ENCODE measurements around the gene TENT4A. TPM values are rescaled to one million over a fixed set of nuclear protein-coding genes. Genes with fewer than 3 reads are reported as not detected.

The TENT4A gene
- total RNA-seq, 4 donors from 2014 or later: 11.9 to 15.2 (median 12.7) TPM

GRCh38 chr5:6726006-6726405, 12.8 kb downstream of the TENT4A start:
- in situ Hi-C loops (cut with MboI; ENCODE audit: low sequenced_read_pairs in 4 of 4): loop anchor here in 1 of 4 donors (25.0 kb wide), 1 partner anchor 364 kb away; no protein-coding TSS in a partner anchor
- TF ChIP-seq CTCF (IDR thresholded peaks at IDR 0.05 in 4 of 5, conservative IDR thresholded peaks at IDR 0.05 in 1 of 5) (no peak), POLR2A (IDR thresholded peaks at IDR 0.05) (no peak)
- no peak for DNase-seq

GRCh38 chr5:6727231-6727630, 14.0 kb downstream of the TENT4A start:
- DNase-seq (no peak), ATAC-seq (no peak)
- Histone ChIP-seq H3K4me1 (peaks cover 76 to 82% of the 10 kb centered on the region in 2 donors), H3K27ac (no peak overlapping the region), H3K27me3 (no peaks in the 10 kb centered on the region), H3K36me3 (no peaks in the 10 kb centered on the region), H3K9me3 (no peaks in the 10 kb centered on the region), H3K4me3 (no peak overlapping the region)
- in situ Hi-C loops (cut with MboI; ENCODE audit: low sequenced_read_pairs in 4 of 4) (loop anchor here in 1 of 4 donors (25.0 kb wide), 1 partner anchor 365 kb away; no protein-coding TSS in a partner anchor), intact Hi-C loops (cut with DNase I; ENCODE audit: low total_unique reads) (no loop called here)
- no peak for TF ChIP-seq POLR2A (IDR thresholded peaks at IDR 0.05)
- no peak for TF ChIP-seq CTCF (IDR thresholded peaks at IDR 0.05 in 4 of 5, conservative IDR thresholded peaks at IDR 0.05 in 1 of 5)

More at GRCh38 chr5:6726006-6726405, 12.8 kb downstream of the TENT4A start:
- no peak overlapping the region for H3K4me3 ChIP-seq
- peaks cover 77 to 82% of the 10 kb centered on the region in 2 donors for H3K4me1 ChIP-seq
- H3K27me3 ChIP-seq: no peaks in the 10 kb centered on the region
- no peaks in the 10 kb centered on the region for H3K9me3 ChIP-seq
- no peaks in the 10 kb centered on the region for H3K36me3 ChIP-seq
- no peak overlapping the region for H3K27ac ChIP-seq
- ATAC-seq: no peak
- intact Hi-C loops (cut with DNase I; ENCODE audit: low total_unique reads): no loop called here

GRCh38 chr5:6728011-6728794, 15.0 kb downstream of the TENT4A start:
- Histone ChIP-seq H3K4me1 (peaks cover 76 to 82% of the 10 kb centered on the region in 2 donors), H3K9me3 (no peaks in the 10 kb centered on the region), H3K27me3 (no peaks in the 10 kb centered on the region), H3K4me3 (no peak overlapping the region), H3K27ac (no peak overlapping the region), H3K36me3 (no peaks in the 10 kb centered on the region)
- intact Hi-C loops (cut with DNase I; ENCODE audit: low total_unique reads): no loop called here
- no peak for ATAC-seq
- in situ Hi-C loops (cut with MboI; ENCODE audit: low sequenced_read_pairs in 4 of 4): loop anchor here in 1 of 4 donors (25.0 kb wide), 1 partner anchor 366 kb away; no protein-coding TSS in a partner anchor
- no peak for DNase-seq
- no peak for TF ChIP-seq POLR2A (IDR thresholded peaks at IDR 0.05)
- no peak for TF ChIP-seq CTCF (IDR thresholded peaks at IDR 0.05 in 4 of 5, conservative IDR thresholded peaks at IDR 0.05 in 1 of 5)

GRCh38 chr5:6728795-6729183, 15.6 kb downstream of the TENT4A start:
- intact Hi-C loops (cut with DNase I; ENCODE audit: low total_unique reads) (no loop called here), in situ Hi-C loops (cut with MboI; ENCODE audit: low sequenced_read_pairs in 4 of 4) (loop anchor here in 1 of 4 donors (25.0 kb wide), 1 partner anchor 366 kb away; no protein-coding TSS in a partner anchor)
- H3K9me3 ChIP-seq: no peaks in the 10 kb centered on the region
- no peak overlapping the region for H3K4me3 ChIP-seq
- no peak overlapping the region for H3K27ac ChIP-seq
- TF ChIP-seq POLR2A (IDR thresholded peaks at IDR 0.05): no peak
- no peak for TF ChIP-seq CTCF (IDR thresholded peaks at IDR 0.05 in 4 of 5, conservative IDR thresholded peaks at IDR 0.05 in 1 of 5)
- DNase-seq: no peak
- peaks cover 75 to 82% of the 10 kb centered on the region in 2 donors for H3K4me1 ChIP-seq
- H3K36me3 ChIP-seq: no peaks in the 10 kb centered on the region
- no peaks in the 10 kb centered on the region for H3K27me3 ChIP-seq
- no peak for ATAC-seq
